ENCODE data around the gene CRISP3. TPM values are rescaled to one million over a fixed set of nuclear protein-coding genes. Genes with fewer than 3 reads are reported as not detected.
"Not testable (repeated sequence)": the region's sequence is repeated elsewhere in the genome, so short reads cannot be mapped to it uniquely, and the experiment has no call there.

CRISP3 gene
- total RNA-seq, 5 donors from 2014 or later (not counting 1 experiment from before 2014, with no cell fraction given), result not detected

GRCh38 chr6:49736017-49736508, 8.1 kb downstream of the CRISP3 start:
- Histone ChIP-seq H3K36me3 (ENCODE audit: control insufficient read depth in 2 of 2, extremely low read depth in 1 of 2, insufficient read depth in 1 of 2, low read length in 1 of 2) (no peaks in the 10 kb centered on the region), H3K27ac (ENCODE audit: low read length) (no peak overlapping the region), H3K4me3 (ENCODE audit: control insufficient read depth in 1 of 2, extremely low read depth in 1 of 2, low read length in 1 of 2) (no peak overlapping the region), H3K27me3 (replicated peaks in 1 of 2; ENCODE audit: control insufficient read depth in 2 of 2, extremely low read depth in 1 of 2, insufficient read depth in 2 of 2, low read length in 1 of 2) (no peaks in the 10 kb centered on the region), H3K9me3 (no peaks in the 10 kb centered on the region), H3K4me1 (ENCODE audit: control insufficient read depth in 1 of 2, extremely low read depth in 1 of 2, insufficient read depth in 2 of 2, low read length in 2 of 2) (no peaks in the 10 kb centered on the region)
- POLR2A ChIA-PET, result no interaction called here
- Mint-ChIP-seq H3K36me3 (no peaks in the 10 kb centered on the region), H3K27me3 (no peaks in the 10 kb centered on the region), H3K27ac (no peak overlapping the region), H3K4me1 (no peaks in the 10 kb centered on the region), H3K9me3 (peaks cover 0 to 3% (median 1%) of the 10 kb centered on the region in 3 donors), H3K4me3 (no peak overlapping the region)
- no CpG with 5 or more reads among the region's 4 CpGs for WGBS (ENCODE audit: insufficient coverage)
- DNase-seq, result no peak
- ATAC-seq (replicated peaks in 1 of 4), result no peak
- CTCF ChIA-PET, result no interaction called here

DNA sequence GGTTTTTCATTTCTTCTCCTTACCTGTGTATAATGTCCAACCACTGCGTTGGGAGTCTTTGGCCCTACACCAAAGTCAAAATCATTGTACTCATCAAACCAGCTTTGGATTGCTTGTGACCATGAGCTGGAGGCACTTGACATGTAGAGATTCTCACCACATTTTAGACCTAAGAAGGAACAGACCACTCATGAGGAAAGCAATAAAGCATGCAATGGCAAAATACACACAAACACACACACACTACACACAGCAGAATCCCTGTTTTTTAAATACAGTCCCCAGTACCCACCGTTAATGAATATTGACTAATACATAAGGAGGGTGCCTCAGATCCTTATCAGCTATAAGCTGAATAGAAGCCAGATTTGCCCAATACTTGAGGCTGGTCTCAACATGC, 10.5 kb downstream of the CRISP3 start:
- H3K27ac Mint-ChIP-seq, result no peak overlapping the region
- no peak overlapping the region for H3K4me3 Mint-ChIP-seq

GRCh38 chr6:49732781-49733180, 11.4 kb downstream of the CRISP3 start:
- Histone ChIP-seq H3K4me3 (ENCODE audit: control insufficient read depth in 1 of 2, extremely low read depth in 1 of 2, low read length in 1 of 2) (no peak overlapping the region), H3K36me3 (ENCODE audit: control insufficient read depth in 2 of 2, extremely low read depth in 1 of 2, insufficient read depth in 1 of 2, low read length in 1 of 2) (no peaks in the 10 kb centered on the region), H3K27me3 (replicated peaks in 1 of 2; ENCODE audit: control insufficient read depth in 2 of 2, extremely low read depth in 1 of 2, insufficient read depth in 2 of 2, low read length in 1 of 2) (no peaks in the 10 kb centered on the region), H3K4me1 (ENCODE audit: control insufficient read depth in 1 of 2, extremely low read depth in 1 of 2, insufficient read depth in 2 of 2, low read length in 2 of 2) (no peaks in the 10 kb centered on the region), H3K27ac (ENCODE audit: low read length) (no peak overlapping the region), H3K9me3 (no peaks in the 10 kb centered on the region)
- DNase-seq (no peak), ATAC-seq (replicated peaks in 1 of 4) (no peak)
- Mint-ChIP-seq H3K9me3 (peaks cover 0 to 3% (median 3%) of the 10 kb centered on the region in 3 donors), H3K27ac (no peak overlapping the region), H3K4me3 (no peak overlapping the region), H3K4me1 (no peaks in the 10 kb centered on the region), H3K27me3 (no peaks in the 10 kb centered on the region), H3K36me3 (no peaks in the 10 kb centered on the region)
- CTCF ChIA-PET, result no interaction called here
- no CpG with 5 or more reads among the region's 3 CpGs for WGBS (ENCODE audit: insufficient coverage)
- POLR2A ChIA-PET, result no interaction called here

More for the DNA sequence above, 10.5 kb downstream of the CRISP3 start:
- POLR2A ChIA-PET, result no interaction called here
- no peak overlapping the region for H3K4me3 ChIP-seq (ENCODE audit: control insufficient read depth in 1 of 2, extremely low read depth in 1 of 2, low read length in 1 of 2)
- no peaks in the 10 kb centered on the region for H3K36me3 ChIP-seq (ENCODE audit: control insufficient read depth in 2 of 2, extremely low read depth in 1 of 2, insufficient read depth in 1 of 2, low read length in 1 of 2)
- DNase-seq, result no peak
- no CpG with 5 or more reads among the region's 2 CpGs for WGBS (ENCODE audit: insufficient coverage)
- no peaks in the 10 kb centered on the region for H3K4me1 Mint-ChIP-seq
- no peaks in the 10 kb centered on the region for H3K36me3 Mint-ChIP-seq
- no peaks in the 10 kb centered on the region for H3K27me3 ChIP-seq (replicated peaks in 1 of 2; ENCODE audit: control insufficient read depth in 2 of 2, extremely low read depth in 1 of 2, insufficient read depth in 2 of 2, low read length in 1 of 2)
- H3K27ac ChIP-seq (ENCODE audit: low read length), result no peak overlapping the region
- H3K9me3 Mint-ChIP-seq, result peaks cover 0 to 3% (median 1%) of the 10 kb centered on the region in 3 donors
- CTCF ChIA-PET, result no interaction called here
- no peaks in the 10 kb centered on the region for H3K9me3 ChIP-seq
- H3K27me3 Mint-ChIP-seq, result no peaks in the 10 kb centered on the region
- ATAC-seq (replicated peaks in 1 of 4), result no peak
- H3K4me1 ChIP-seq (ENCODE audit: control insufficient read depth in 1 of 2, extremely low read depth in 1 of 2, insufficient read depth in 2 of 2, low read length in 2 of 2), result no peaks in the 10 kb centered on the region

GRCh38 chr6:49730251-49730650, 13.9 kb downstream of the CRISP3 start:
- peaks cover 5 to 7% (median 7%) of the 10 kb centered on the region in 3 donors for H3K9me3 Mint-ChIP-seq
- Histone ChIP-seq H3K36me3 (ENCODE audit: control insufficient read depth in 2 of 2, extremely low read depth in 1 of 2, insufficient read depth in 1 of 2, low read length in 1 of 2) (no peaks in the 10 kb centered on the region), H3K9me3 (no peaks in the 10 kb centered on the region), H3K27ac (ENCODE audit: low read length) (no peak overlapping the region), H3K4me3 (ENCODE audit: control insufficient read depth in 1 of 2, extremely low read depth in 1 of 2, low read length in 1 of 2) (no peak overlapping the region), H3K27me3 (replicated peaks in 1 of 2; ENCODE audit: control insufficient read depth in 2 of 2, extremely low read depth in 1 of 2, insufficient read depth in 2 of 2, low read length in 1 of 2) (no peaks in the 10 kb centered on the region), H3K4me1 (ENCODE audit: control insufficient read depth in 1 of 2, extremely low read depth in 1 of 2, insufficient read depth in 2 of 2, low read length in 2 of 2) (no peaks in the 10 kb centered on the region)
- no peaks in the 10 kb centered on the region for H3K36me3 Mint-ChIP-seq
- DNase-seq (no peak), ATAC-seq (replicated peaks in 1 of 4) (no peak)
- CTCF ChIA-PET, result no interaction called here
- H3K27ac Mint-ChIP-seq, result no peak overlapping the region
- H3K4me1 Mint-ChIP-seq, result no peaks in the 10 kb centered on the region
- POLR2A ChIA-PET, result no interaction called here
- H3K4me3 Mint-ChIP-seq, result no peak overlapping the region
- no peaks in the 10 kb centered on the region for H3K27me3 Mint-ChIP-seq

DNA sequence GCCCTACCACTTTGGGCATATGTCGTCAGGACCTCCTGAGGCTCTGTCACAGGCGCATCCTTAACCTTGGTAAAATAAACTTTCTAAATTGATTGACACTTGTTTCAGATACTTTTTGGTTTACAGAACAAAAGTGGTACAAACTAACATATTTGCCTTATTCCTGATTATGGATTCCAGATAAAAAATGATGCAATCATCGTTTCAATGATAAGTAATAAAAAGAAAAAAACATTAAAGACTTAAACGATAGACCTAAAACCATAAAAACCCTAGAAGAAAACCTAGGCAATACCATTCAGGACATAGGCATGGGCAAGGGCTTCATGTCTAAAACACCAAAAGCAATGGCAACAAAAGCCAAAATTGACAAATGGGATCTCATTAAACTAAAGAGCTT, 20.3 kb downstream of the CRISP3 start:
- H3K4me1 ChIP-seq (ENCODE audit: control insufficient read depth in 1 of 2, extremely low read depth in 1 of 2, insufficient read depth in 2 of 2, low read length in 2 of 2); H3K27ac Mint-ChIP-seq; CTCF ChIA-PET; ATAC-seq (replicated peaks in 1 of 4); DNase-seq; H3K27me3 Mint-ChIP-seq; H3K4me3 Mint-ChIP-seq; H3K36me3 Mint-ChIP-seq; H3K4me3 ChIP-seq (ENCODE audit: control insufficient read depth in 1 of 2, extremely low read depth in 1 of 2, low read length in 1 of 2); H3K9me3 ChIP-seq; POLR2A ChIA-PET; H3K4me1 Mint-ChIP-seq; H3K27ac ChIP-seq (ENCODE audit: low read length); H3K27me3 ChIP-seq (replicated peaks in 1 of 2; ENCODE audit: control insufficient read depth in 2 of 2, extremely low read depth in 1 of 2, insufficient read depth in 2 of 2, low read length in 1 of 2); H3K36me3 ChIP-seq (ENCODE audit: control insufficient read depth in 2 of 2, extremely low read depth in 1 of 2, insufficient read depth in 1 of 2, low read length in 1 of 2): not testable (repeated sequence)
- peaks cover 12 to 16% (median 12%) of the 10 kb centered on the region in 3 donors for H3K9me3 Mint-ChIP-seq
- no CpG with 5 or more reads among the region's 4 CpGs for WGBS (ENCODE audit: insufficient coverage)

- H3K27ac Mint-ChIP-seq, result no peak overlapping the region
- Histone ChIP-seq H3K27me3 (replicated peaks in 1 of 2; ENCODE audit: control insufficient read depth in 2 of 2, extremely low read depth in 1 of 2, insufficient read depth in 2 of 2, low read length in 1 of 2) (no peaks in the 10 kb centered on the region), H3K4me1 (ENCODE audit: control insufficient read depth in 1 of 2, extremely low read depth in 1 of 2, insufficient read depth in 2 of 2, low read length in 2 of 2) (no peaks in the 10 kb centered on the region), H3K9me3 (no peaks in the 10 kb centered on the region), H3K27ac (ENCODE audit: low read length) (no peak overlapping the region), H3K4me3 (ENCODE audit: control insufficient read depth in 1 of 2, extremely low read depth in 1 of 2, low read length in 1 of 2) (no peak overlapping the region), H3K36me3 (ENCODE audit: control insufficient read depth in 2 of 2, extremely low read depth in 1 of 2, insufficient read depth in 1 of 2, low read length in 1 of 2) (no peaks in the 10 kb centered on the region)
- DNase-seq (no peak), ATAC-seq (replicated peaks in 1 of 4) (no peak)
- WGBS (ENCODE audit: insufficient coverage), result no CpG with 5 or more reads among the region's 2 CpGs
- H3K9me3 Mint-ChIP-seq, result peaks cover 12 to 17% (median 12%) of the 10 kb centered on the region in 3 donors
- H3K4me3 Mint-ChIP-seq, result no peak overlapping the region
- H3K27me3 Mint-ChIP-seq, result no peaks in the 10 kb centered on the region
- CTCF ChIA-PET, result no interaction called here
- H3K4me1 Mint-ChIP-seq, result no peaks in the 10 kb centered on the region
- no peaks in the 10 kb centered on the region for H3K36me3 Mint-ChIP-seq
- POLR2A ChIA-PET, result no interaction called here
Observed at GRCh38 chr6:49721297-49721696, 22.9 kb downstream of the CRISP3 start.

- Mint-ChIP-seq H3K4me1 (no peaks in the 10 kb centered on the region), H3K27ac (no peak overlapping the region), H3K4me3 (no peak overlapping the region), H3K9me3 (peaks cover 7 to 13% (median 9%) of the 10 kb centered on the region in 3 donors), H3K27me3 (no peaks in the 10 kb centered on the region), H3K36me3 (no peaks in the 10 kb centered on the region)
- no peak for ATAC-seq (replicated peaks in 1 of 4)
- Histone ChIP-seq H3K4me1 (ENCODE audit: control insufficient read depth in 1 of 2, extremely low read depth in 1 of 2, insufficient read depth in 2 of 2, low read length in 2 of 2) (no peaks in the 10 kb centered on the region), H3K4me3 (ENCODE audit: control insufficient read depth in 1 of 2, extremely low read depth in 1 of 2, low read length in 1 of 2) (no peak overlapping the region), H3K36me3 (ENCODE audit: control insufficient read depth in 2 of 2, extremely low read depth in 1 of 2, insufficient read depth in 1 of 2, low read length in 1 of 2) (no peaks in the 10 kb centered on the region), H3K9me3 (no peaks in the 10 kb centered on the region), H3K27me3 (replicated peaks in 1 of 2; ENCODE audit: control insufficient read depth in 2 of 2, extremely low read depth in 1 of 2, insufficient read depth in 2 of 2, low read length in 1 of 2) (no peaks in the 10 kb centered on the region), H3K27ac (ENCODE audit: low read length) (no peak overlapping the region)
- POLR2A ChIA-PET, result interaction anchor here in 1 of 2 donors (0.7 kb wide), 1 partner anchor 46 kb away, joined by 14 read pairs; no protein-coding TSS in a partner anchor
- WGBS (ENCODE audit: insufficient coverage), result 88% methylated on average over 3 of the region's 7 CpGs
- CTCF ChIA-PET, result no interaction called here
- DNase-seq, result no peak
Observed at GRCh38 chr6:49720372-49720771, 23.8 kb downstream of the CRISP3 start.
